GM19452 (cell line): ENCODE measurements around the gene PHF21B.
"Not testable (repeated sequence)": the region's sequence is repeated elsewhere in the genome, so short reads cannot be mapped to it uniquely, and the experiment has no call there.

Source experiments
- ATAC-seq: cut with Tn5 transposase; IDR thresholded peaks from one replicate; pipeline ENCODE4 v1.9.1; 2021; ENCODE audit not compliant: unreplicated experiment

Gene PHF21B

DNA sequence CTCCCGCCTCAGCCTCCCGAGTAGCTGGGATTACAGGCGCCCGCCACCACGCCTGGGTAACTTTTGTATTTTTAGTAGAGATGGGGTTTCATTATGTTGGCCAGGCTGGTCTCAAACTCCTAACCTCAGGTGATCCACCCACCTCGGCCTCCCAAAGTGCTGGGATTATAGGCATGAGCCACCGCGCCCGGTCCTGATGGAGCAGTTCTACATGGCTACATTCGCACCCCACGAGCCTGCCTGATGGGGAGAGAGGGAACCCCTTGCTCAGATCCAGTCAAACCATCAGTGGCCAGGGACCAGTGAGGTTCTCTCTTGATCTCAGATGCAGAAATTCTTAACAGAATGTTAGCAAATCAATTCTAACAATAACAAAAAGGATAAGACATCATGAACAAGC lies 88.0 kb downstream of the PHF21B start:
- not testable (repeated sequence) for ATAC-seq

DNA sequence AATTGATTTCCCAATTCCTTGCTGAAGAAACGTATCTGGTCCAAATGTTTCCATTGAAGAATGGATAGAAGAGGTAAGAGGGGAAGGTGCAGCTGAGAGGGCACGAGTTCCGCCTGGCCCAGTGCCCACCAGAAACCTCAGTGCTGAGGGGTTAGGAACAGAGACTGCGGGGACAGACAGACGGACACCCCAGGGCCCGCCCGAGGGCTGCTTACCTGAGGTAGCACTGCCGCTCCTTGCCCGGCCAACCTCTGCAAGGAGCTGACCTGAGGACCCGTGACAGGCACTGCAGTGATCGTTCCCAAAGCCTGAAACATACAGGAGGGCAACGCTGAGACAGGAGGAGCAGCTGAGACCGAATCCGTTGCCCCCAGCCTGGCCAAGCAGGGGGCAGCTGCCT lies 89.6 kb downstream of the PHF21B start:
- ATAC-seq = no peak

DNA sequence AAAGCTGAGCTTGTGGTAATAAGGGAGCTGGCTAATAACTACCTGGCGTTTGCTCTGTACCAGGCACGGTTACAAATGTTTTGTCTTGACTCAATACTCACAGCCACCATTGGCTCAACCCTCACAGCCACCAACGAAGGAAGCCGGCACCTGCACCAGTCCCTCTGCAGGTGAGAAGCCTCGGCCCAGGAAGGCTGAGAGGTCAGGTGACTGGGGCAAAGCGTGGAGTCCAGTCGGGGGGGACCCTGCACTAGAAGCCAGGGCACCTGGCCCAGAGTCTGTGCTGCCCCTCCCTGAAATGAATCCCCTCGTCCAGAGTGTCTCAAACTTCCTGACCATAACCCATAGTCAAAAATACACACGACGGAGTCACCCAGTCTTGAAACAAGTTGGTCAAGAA lies 90.1 kb downstream of the PHF21B start:
- ATAC-seq = no peak

DNA sequence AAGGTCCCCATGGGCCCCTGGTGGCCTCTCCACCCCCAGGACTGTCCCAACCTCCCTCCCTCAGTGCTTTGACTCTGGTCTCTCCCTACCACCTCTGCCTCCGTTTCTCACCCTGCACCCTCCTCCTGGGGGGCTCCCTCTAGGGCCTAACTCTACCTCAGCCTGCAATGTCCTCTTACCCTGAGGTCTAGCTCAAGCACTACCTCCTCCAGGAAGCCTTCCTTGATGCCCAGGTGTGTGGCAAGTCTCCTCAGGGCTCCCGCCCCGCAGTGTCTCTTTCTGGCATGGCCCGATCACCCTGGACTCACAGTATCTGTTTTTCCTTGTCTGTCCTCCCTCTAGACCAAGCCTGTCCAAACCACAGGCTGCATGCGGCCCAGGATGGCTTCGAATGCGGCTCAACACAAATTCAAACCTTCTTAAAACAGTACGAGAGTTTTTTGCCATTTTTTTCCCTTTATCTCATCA lies 90.8 kb downstream of the PHF21B start:
- ATAC-seq = no peak

DNA sequence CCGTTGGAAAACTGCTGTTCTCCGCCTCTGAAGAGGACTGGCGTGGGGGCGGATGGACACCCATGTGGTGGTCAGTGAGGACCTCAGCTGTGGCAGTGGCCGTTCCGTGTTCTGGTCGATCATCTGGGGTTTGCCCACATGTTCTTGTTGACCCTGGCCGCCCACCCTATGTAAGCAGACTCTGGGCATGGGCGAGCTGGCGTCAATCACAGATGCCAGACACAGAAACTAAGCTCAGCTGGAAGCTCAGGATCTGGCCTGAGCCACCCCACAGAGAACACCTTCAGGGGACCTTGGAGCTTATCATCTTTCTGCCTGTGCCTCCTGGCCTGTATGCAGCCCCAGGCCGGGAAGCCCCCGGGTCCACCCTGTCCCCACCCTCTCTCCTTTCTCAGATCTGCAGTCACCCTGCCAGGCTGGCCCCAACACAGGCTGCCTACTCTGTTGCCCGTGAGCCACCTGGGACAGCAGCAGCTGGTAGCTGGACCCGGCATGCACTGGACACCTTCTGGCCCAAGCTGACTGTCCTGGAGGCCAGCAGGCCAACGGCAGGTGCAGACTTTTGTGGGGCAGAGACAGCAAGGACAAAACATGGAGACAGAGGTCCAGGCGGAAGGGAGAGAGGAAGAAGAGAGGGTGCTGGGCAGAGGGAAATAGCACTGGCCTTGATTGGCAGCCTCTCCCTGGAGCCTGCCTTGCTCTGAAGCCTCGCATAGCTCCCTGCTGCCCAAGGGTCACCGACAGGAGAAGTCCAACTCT lies 91.5 kb downstream of the PHF21B start:
- no peak for ATAC-seq

DNA sequence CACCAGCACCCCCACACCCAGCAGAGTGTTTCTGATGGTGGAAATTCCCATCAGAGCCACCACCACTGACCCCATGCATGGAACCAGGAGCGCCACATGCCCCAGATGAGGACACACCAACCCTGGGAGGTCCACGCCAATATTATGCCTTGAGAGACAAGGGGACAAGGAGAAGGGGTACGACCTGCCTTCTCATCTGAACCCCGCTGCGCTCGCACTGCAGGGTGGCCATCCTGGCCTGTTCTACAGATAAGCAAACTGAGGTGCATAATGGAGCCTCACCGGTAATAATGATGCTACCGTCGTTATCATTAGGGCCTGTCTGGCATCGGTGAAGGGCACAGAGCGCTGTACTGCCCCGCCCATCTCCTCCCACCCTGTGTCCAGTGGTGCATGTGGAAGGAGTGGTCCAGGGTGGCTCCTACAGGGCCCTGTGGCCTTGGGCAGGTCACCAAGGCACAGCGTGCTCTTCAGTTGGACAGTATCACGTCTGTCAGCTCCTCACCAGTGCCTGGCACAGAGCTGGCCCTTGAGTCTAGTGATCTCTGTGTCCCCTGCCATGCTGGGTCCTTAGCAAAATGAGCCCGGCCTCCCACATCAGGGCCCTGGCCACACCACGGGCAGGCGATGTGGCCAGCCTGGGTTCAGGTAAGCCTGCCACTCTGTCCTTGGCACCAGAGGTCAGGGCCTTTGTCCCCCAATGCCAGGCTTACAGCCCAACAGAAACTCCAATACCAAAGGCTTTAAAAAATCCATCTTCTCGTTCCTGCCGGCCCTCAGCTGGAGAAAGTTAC lies 92.2 kb downstream of the PHF21B start:
- ATAC-seq = no peak

DNA sequence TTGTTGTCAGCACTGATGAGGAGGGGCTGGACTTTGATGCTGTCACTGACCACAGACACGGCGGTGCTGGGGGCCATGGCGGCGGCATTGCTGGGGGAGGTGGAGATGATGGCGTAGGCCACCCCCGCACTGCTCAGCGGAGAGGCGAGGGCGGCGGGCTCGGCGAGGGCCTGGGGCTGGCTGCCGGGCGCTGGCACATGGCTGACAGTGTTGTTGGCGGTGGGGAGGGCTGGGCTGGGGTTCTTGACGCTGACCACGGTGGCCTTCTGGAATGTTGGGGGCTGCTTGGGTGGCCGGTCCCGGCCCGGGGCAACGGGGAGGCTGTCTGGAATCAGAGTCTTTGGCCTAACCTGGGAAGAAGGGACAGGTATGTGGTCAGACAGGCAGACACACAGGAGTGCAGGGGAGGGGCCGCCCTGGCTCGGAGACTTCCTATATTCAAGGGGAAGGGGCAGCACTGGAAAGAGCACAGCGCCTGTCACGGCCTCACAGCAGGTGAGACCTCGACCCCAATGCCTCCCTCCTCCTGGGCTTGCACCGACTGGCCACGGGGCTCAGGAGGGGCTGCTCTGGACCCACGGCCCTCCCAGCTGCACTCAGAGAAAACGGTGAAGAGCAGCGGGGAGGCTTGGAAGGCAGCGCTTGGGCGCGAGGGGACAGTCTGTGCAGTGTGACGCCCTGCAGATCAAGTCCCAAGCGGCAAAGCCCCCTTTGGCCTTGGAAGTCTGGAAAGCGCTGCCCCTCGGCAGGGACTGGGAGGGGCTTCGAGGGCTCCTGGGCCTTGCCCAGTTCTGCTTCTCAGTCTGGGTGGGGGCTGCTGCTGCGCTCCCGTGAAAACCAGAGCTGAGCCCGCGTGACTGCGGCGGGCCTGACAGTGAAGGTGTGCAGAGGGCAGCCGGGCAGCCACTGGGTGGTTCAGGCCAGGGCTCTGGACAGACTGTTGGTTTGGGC lies 93.2 kb downstream of the PHF21B start:
- no peak for ATAC-seq

DNA sequence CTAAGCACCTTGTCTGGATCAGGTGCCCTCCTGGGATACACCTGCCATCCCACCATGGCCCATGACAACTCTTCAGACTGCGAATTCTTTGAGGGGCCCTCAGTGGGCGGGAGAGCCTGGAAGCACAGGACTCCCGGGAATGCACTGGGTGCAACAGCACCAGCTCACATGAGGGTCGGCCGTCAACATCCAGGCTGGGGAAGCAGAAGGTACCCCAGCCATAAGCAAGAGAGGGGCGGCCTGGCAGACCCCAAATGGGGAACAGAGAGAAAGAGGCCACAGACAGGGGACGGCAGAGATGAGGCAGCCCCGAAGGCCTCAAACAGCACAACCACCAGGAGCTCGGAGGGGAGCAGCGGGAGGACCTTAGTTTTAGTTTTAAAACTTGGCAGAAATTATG lies 94.4 kb downstream of the PHF21B start:
- ATAC-seq = no peak

DNA sequence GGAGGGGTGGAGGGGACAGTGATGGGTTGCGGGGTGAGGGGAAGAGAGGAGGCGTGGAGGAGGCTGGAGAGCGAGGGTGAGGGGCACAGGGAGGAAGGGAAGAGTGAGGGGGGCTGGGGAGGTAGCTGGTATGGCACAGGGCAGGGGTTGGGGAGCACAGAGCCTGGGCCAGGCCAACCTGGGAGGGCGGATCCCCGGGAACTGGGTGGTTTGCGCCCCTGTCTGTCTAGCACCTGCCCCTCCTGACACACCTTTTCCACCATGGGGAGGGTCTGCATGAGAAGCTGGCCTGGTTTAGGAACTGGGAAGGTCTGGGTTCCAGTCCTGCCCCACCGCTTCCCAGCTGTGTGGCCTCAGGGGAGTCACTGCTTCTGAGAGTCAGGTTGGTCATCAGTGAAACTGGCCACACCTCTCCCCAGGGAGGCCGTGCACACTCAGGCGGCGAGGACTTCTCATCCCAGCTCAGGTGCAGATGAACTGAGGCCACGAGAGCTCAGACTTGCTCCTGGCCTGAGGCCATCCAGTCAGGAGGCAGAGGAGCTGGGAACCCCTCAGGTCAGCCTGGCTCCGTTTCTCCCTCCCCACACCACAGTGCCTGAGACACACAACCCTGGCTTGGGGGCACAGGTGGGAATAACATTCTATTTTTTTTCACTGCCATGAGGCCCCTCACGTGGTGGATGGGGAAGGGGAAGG lies 95.6 kb downstream of the PHF21B start:
- no peak for ATAC-seq

DNA sequence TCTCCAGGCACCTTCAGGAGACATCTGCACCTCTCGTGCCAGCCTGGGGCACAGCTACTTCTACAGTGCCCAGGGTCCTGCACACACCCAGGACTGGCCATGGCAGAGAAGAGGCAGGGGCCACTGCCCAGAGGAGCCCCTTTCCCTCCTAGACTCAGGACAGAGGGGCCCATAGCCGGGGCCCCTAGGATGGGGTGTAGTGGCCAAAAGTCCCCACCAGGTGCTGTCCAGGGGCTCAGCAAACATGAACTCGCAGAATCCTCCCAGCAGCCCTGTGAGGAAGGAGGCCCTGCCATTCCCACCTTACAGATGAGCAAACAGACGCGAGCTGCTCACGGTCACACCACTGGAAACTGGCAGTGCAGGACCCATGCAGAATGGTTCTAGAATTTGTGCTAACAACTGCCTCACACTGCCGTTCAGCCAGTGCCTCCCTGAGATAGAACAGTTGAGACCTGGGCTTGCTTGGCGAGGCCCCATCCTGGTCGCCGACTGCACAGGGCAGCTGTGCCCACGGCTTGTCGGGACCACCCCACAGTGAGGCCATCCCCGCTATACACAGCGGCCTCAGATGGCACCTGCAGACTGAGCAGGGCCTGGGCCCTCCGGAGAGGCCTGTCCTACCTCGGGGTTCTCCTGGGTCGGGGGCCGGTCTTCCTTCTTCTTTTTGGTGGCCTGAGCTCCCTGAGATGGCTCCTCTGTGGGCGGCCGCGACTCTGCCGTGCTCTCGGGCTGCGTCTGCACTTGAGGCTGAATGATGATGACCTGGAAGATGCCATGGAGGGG lies 96.4 kb downstream of the PHF21B start:
- no peak for ATAC-seq

DNA sequence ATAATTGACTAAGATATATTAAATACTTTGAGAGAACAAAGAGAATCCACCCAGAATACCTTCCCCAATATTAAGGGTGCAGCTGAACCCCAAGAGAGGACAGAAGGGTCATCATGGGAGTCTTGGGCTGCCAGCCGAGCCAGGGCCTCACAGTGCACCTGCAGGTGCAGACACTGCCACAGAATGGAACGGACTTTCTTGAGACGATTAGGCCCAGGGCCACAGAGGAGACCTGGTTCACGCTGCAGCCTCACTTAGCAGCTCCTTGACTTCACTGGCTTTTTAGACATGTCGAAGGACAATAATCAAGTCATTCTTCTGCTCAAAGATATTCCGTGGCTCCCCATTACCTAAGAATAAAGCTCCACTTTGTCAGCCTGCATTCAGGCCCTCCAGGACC lies 100.6 kb downstream of the PHF21B start:
- ATAC-seq = no peak

DNA sequence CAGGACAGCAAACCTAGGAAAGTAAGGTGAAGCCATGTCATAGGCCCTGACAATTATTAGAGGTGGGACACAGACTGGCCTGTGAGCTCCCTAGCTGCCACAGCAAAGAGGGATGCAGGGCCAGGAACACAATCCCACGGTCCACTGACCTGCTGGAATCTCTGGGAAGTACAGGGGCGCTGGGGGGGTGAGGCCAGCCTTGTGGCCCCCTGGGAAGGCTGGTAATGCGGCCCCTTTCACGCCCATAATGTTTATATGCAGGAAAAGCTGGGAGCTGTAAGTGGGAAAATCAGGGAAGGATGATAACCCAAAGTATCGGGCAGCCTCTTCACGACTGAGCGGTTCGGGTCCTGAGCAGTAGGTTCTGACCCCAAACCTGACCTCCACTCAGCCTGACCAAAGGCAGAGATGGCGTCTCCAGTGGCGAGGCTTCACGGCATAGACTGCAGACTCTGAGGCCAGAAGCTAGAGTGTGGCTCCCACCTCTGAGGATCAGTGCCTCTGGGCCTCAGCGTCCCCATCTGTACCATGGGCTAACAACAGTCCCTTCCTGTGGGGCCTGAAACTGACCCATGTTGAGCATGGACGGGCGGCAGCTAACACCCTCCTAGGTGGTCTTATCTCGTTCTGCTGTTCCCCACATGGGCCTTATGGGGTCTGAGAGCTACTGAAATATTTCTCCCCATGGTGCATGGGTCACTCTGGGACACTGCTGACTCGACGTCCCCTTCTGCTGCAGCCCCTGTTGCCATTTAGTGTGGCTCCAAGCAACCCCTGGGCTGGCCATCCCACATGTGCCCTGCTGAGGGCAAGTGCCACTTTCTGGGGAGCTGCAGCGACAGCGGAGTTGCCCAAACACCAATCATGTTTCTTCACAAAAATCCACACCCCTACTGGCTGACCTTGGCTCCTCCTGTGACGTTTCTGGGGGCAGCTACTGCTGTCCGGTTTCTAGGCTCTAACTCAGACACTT lies 101.8 kb downstream of the PHF21B start:
- ATAC-seq = no peak

DNA sequence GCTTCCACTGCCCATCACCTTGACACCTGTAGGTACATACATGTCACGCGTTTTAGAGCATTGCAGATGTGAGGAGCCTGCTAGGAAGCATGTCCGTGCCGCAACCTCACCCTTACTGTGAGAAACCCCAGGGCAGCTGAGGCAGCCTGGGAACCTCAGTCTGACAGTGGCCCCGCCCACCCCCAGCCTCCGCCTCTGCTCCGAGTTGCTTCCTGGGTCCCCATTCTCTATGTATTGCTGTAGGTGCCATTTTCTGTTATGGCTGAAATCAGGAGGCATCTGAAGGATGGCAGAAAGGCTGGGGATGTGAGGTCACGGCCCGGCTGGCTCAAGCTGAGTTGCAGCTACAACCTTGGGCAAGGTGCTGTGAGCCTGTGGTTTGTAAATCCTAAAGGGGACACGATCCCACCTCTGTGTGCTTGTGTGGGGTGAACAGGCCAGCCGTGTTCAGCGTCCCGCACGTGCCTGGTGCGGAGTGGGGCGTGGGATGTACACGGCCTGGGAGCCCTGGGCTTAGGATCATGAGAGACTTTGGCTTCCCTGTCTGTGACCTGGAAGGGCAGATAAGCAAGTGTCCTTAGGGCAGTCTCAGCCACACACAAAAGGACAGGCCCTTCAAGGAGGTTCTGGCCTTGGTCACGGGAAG lies 102.7 kb downstream of the PHF21B start:
- no peak for ATAC-seq

DNA sequence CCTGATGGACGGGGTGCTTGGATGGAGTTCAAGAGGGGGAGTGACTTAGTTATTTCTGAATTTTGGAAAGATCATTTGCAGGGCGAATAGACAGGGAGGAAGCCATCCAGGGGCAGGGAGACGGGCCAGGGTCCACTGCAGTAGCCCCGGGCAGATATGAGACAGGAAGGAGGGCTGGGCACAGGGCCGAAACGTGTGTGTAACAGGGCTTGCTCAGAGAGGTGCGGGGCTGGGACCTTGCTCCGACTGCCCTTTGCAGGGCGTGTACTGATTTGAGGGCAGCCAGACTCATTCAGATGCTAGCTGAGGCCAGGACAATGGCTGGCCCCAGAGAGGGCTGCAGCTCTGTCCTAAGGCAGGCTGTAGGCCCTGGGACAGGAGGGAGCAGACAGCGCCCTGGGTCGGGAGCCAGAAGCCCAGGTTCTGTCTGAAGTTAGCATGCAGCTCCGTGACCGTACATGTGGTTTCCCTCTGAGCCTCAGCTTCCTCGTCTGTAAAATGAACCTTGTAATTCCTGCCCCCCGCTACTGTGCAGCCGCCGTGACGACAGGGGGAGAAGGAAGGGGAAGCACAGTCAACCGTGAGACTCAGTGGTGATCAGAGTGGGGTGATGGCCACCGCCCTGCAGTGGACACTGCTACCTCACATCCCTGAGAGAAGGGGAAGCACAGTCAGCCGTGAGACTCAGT lies 103.4 kb downstream of the PHF21B start:
- ATAC-seq = no peak

DNA sequence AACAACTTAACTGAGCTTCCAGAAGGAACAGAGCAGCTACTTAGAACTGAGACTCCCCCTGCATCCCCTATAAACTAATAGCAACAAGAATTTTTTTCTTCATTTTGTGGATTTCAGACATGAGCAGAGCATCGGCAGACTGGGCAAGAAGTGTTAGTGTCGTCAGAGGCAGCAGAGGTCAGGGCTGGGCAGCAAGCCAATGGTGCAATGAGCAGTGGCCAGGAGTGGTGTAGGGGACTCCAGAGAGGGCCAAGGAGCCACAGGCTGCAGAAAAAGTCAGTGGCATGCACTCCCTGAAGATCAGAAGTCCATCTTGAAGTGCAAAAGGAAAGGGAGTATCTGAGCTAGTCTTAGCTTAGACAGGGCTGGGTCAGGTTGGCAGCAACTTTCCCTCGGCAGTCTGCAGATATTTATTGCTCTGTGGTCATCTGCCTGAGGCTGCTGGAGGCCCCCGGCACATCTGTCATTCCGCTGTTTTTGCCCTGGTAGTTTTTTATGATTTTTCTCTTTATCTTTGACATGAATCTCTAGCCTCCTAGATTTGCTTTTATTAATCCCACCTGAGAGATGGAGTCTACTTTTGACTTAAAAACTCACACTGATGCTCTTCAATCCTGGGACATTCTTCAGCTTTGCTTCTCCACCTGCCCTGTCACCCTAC lies 105.2 kb downstream of the PHF21B start:
- ATAC-seq = not testable (repeated sequence)

DNA sequence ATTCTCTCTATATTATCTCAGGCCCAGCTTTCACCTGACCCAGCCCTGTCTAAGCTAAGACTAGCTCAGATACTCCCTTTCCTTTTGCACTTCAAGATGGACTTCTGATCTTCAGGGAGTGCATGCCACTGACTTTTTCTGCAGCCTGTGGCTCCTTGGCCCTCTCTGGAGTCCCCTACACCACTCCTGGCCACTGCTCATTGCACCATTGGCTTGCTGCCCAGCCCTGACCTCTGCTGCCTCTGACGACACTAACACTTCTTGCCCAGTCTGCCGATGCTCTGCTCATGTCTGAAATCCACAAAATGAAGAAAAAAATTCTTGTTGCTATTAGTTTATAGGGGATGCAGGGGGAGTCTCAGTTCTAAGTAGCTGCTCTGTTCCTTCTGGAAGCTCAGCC lies 106.6 kb downstream of the PHF21B start:
- not testable (repeated sequence) for ATAC-seq

DNA sequence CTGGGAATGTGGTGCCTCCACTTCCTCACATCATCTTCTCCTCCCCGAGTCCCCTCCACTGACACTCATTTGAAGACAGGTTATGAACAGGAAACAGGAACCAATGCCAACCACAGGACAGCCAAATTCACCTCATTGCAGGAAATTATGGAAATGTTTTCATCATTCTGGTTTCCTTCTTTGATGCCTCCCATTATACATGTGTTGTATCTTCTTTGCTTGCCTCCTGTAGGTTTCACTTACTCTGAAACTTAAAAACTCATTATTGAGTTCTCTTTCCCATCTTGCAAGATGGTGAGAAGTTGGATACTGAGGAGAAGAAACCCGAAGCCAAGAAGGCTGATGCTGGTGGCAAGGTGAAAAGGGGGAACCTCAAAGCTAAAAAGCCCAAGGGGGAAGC lies 108.5 kb downstream of the PHF21B start:
- ATAC-seq = no peak
